Tibial nerve (tissue), 4 donors: ENCODE data around the gene USP44.

Source experiments
- EP300 ChIP-seq, 2 donors: sonication (generic); formaldehyde crosslinking; IDR thresholded peaks; one replicate each; pipeline ENCODE4 v1.6.1; 2017; ENCODE audit warnings: antibody characterized with exemption in 2 of 2, mild to moderate bottlenecking in 1 of 2
- POLR2A ChIP-seq, 2 donors: fragments of 450-650 bp; IDR thresholded peaks; one replicate each; pipeline ENCODE4 v1.6.1; 2017; ENCODE audit warnings: antibody characterized with exemption in 2 of 2, mild to moderate bottlenecking in 2 of 2, moderate library complexity in 2 of 2
- TF ChIP-seq, protein P1 (sequence below), 5 experiments: fragments of 200-600 bp in 3 of 5; fragments of 450-650 bp in 2 of 5; sonication (generic) in 3 of 5; IDR thresholded peaks; one replicate each; pipeline ENCODE4 v1.5.1; 2016 to 2019; ENCODE audit warnings: antibody characterized with exemption in 5 of 5, mild to moderate bottlenecking in 3 of 5, moderate library complexity in 2 of 5

DNA sequence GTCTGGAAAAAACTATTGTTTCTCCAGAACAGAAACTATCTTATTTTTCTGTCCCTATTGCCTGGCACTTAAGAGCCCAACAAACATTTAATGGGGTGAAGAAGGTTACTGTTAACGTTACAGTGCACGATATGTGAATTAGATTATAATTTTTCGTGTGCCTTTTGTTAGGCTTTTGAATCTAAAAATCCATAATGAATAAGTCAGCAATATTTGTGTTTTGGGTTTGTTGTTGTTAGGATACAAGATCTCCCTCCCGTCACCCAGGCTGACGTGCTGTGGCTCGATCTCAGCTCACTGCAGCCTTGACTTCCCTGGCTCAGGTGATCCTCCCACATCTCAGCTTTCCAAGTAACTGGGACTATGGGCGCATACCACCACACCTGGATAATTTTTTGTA is 69.4 kb downstream of the USP44 start:
- TF ChIP-seq, protein P1, sequence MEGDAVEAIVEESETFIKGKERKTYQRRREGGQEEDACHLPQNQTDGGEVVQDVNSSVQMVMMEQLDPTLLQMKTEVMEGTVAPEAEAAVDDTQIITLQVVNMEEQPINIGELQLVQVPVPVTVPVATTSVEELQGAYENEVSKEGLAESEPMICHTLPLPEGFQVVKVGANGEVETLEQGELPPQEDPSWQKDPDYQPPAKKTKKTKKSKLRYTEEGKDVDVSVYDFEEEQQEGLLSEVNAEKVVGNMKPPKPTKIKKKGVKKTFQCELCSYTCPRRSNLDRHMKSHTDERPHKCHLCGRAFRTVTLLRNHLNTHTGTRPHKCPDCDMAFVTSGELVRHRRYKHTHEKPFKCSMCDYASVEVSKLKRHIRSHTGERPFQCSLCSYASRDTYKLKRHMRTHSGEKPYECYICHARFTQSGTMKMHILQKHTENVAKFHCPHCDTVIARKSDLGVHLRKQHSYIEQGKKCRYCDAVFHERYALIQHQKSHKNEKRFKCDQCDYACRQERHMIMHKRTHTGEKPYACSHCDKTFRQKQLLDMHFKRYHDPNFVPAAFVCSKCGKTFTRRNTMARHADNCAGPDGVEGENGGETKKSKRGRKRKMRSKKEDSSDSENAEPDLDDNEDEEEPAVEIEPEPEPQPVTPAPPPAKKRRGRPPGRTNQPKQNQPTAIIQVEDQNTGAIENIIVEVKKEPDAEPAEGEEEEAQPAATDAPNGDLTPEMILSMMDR (IDR thresholded peaks at IDR 0.05): no peak
- TF ChIP-seq POLR2A (IDR thresholded peaks at IDR 0.05): no peak
- TF ChIP-seq EP300 (IDR thresholded peaks at IDR 0.05): no peak
